GM21515 (cell line): ENCODE measurements around the gene CDK14.

Experiments used
- ATAC-seq: cut with Tn5 transposase; IDR thresholded peaks from one replicate; pipeline ENCODE4 v1.9.1; 2021; ENCODE audit not compliant: unreplicated experiment

Gene CDK14

GRCh38 chr7:91041141-91041540 lies 445.0 kb downstream of the CDK14 start:
- ATAC-seq, result no peak

DNA sequence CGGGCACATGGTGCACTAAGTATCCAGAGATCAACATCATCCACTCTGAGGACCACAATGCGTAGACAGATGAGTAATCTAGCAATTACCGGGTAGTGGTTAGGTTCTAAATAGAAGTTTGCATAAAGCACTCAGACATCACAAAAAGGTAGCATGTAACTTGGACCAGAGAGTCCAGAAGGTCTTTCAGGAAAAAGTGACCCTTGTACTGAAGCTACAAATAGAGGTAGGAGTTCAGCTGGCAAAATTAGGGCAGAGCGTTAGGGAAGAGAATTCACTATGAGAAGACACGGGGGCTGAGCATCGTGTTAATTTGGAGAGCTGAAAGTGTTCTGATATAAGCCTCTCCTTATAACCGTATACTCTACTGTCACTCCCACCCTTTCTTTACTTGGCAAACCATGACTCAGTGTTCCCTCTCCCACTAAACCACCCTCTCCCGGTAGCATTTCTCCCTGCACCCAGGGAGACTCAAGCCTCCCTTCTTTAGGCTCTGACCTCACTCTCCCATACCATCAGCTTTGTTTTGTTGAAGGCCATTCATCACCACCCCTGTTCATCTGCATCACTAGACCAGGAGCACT lies 445.9 kb downstream of the CDK14 start:
- ATAC-seq, result no peak

DNA sequence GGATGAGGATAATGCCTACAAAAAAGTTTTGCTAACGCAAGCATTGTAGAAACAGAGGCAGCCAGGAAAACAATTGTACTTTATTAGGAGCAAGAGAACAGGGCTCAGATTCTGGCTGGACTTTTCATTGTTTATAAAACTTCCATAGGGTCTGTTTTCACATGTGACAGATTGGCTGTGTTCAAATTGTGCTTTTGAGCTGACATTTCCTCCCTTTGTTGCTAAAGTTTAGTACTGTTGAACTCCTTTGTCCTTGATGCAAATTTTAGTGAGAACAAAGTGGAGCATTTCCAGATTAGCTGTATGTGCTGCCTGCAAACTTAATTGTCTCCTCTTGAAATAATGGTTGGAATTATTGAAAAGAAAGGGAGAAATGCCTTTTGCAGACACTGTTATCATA lies 447.1 kb downstream of the CDK14 start:
- no peak for ATAC-seq

GRCh38 chr7:91043924-91044645 lies 448.0 kb downstream of the CDK14 start:
- no peak for ATAC-seq

DNA sequence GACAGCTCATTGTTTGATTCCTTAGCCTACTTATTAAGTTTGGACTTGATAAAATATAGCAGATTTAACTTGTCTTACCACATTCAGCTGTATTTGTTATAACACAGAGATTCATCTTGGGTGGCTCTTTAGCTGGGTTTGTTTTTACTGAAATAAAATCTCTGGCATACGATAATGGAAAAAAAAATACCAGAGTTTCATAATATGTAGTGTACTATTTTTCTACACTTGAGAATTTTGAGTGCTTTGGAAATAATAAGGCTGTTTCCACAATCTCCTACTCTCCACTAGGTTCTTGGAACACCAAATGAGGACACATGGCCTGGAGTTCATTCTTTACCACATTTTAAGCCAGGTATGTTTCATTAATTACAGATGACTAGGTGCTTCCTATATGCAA lies 449.5 kb downstream of the CDK14 start:
- no peak for ATAC-seq

- no peak for ATAC-seq
These were observed 450.4 kb downstream of the CDK14 start for GRCh38 chr7:91046322-91047089.

- ATAC-seq, result no peak
These were observed 451.5 kb downstream of the CDK14 start for GRCh38 chr7:91047636-91048035.

- ATAC-seq, result peak; percentile 91
These were observed 454.6 kb downstream of the CDK14 start for GRCh38 chr7:91050677-91051076.

DNA sequence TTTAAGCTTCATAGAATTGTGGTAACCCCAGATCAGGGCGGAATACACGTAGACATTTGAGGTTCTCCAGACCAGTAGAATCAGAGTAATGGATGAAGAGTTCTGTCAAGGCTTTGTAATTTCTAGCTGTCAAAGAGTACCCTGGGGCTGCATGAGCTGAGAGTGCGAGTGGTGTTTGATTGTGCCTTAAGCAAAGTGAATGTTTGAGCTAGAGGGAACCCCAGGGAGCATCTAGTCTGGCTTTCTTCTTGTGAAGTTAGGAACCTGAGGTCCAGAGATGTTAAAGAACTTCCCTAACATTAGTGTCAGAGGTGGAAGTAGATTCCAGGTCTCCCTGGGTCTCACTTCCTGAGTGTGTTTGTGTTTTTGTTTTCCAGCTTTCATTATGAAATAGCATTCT lies 455.8 kb downstream of the CDK14 start:
- ATAC-seq, result no peak

DNA sequence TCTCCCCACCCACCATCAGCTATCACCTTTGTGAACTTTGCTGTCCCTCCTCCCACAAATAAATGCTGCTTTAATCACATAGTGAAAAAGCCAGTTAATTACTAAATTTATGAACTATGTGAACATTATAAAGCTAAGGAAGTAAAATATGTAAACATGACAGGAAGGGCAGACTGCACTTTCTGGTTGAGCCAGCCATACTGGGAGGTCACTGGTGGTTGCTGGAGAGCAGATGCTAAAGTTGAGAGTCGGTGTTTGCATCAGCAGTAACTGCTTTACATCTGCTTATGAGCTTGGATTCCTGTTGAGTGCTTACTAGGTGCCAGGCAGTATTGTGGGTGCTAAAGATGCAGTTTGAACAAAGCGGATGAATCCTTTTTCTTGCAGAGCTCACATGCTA lies 458.3 kb downstream of the CDK14 start:
- ATAC-seq, result no peak

DNA sequence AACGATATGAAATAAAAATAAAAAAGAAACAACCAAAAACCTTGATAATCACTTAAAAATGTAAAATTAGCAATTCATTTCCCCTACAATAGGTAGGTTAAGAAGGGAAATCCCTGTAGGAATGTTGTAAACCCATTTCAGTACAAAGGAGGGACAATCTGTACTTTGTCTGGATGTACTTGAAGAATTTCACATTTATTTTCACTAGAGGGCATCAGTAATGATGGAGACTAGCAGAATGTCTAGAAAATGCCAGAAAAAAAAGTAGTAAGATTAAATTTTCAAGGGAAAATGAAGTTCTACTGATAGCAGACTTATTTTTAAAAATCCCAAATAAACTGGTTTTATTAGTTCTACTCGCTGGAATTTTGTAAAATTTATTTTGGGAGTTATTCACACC lies 459.1 kb downstream of the CDK14 start:
- no peak for ATAC-seq

DNA sequence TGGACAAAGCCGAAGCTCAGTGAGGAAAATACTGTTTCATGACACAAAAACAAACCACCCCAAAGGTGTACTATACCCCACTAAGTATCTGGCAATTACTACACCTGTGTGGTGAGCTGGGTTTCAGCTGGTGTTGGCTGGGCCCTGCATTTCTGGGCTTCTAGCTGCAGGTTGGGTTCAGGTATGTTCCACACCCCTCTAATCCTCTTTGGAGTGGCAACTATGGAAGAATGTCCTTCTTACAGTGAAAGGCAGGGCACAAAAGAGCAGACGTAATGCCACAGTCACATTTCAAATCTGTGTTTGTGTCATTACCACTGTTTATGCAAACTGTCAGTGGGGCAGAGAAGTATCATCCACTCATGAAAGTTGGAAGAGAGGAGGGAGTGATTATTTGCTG lies 466.6 kb downstream of the CDK14 start:
- no peak for ATAC-seq

- no peak for ATAC-seq
These were observed 467.9 kb downstream of the CDK14 start for GRCh38 chr7:91064052-91064451.

- ATAC-seq, result no peak
These were observed 468.8 kb downstream of the CDK14 start for GRCh38 chr7:91064938-91065337.

DNA sequence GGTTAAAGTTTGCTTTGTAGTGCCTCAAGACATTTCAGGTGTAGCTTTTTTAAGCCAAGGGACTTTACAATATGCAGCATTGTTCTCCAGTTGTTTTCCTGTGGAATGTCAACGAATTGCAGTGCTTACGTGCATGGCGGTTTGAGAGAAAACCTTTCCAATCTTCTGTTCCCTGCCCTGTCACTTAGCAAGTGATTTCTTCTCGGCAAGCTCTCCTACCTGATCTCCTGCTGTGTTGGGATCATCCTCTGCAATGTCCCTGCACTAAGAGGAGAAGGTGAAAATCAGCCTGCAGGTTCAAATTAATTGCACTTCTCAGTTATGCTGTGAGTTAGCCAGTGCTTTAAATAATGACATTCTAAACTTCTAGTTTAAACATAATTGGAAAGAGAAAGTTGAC lies 470.5 kb downstream of the CDK14 start:
- ATAC-seq, result no peak

DNA sequence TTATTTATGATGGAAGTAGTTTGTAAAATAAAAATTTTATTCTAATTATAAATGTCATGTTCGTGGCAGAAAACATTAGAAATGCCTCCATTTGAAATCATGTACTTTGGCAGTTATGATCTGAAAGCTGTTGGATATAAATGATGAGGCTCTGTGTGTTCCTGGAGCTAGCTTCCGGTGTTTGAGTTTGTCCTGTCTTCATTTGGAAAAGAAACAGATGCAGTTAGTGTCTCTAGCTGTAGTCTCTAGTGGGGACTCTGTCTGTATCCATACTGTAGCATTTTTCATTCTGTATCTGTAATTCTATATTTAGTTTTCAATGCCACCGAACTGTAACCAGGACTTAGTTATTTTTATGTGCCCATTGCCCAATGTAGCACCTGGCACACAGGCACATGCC lies 471.1 kb downstream of the CDK14 start:
- no peak for ATAC-seq

DNA sequence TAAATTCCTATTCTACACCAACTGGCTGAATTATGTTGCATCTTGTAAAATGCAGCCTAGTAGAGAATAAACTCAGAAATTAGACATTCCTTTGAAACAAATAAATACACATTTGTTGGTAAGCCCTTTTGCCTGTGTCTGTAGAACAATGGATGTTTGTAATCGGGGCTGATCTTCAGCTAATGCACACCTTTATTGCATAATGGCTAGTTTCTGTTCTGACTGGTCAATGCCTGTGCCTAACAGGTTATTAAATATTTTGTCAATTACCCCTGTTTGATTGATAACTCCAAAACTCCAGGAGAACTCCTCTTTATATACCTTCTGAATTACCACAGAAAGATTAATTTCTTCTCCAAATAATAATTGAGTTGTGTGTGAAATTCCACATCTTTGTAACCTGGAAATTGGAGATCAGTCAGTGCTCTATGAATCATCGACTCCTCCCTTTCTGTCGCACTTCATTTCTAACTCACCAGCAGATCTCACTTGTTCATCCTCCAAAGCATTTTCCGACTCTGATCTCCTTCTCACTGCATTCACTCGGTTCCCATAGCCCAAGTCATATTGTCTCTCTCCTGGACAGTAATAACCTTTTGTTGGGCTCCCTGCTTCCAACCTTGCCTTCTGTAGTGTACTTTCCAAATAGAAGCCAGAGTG lies 472.1 kb downstream of the CDK14 start:
- no peak for ATAC-seq

- ATAC-seq, result no peak
These were observed 473.0 kb downstream of the CDK14 start for GRCh38 chr7:91069146-91069545.

DNA sequence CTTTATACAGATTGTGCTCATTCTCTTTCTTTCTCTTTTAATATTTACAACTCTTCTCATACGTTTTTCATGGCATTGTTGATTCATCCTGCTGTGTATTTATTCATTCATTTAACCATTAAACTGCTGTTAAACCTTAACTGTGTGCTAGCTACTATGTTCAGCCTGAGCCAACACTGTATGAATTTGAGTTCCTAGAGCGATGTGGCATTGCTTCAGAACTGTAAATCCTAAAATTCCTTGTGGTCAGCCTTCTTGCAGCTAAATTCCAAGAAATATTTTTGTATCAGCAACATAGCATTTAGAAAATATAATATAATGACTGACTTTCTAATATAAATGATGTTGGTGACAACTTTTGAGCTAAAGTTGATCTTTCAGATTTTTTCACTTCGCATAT lies 483.4 kb downstream of the CDK14 start:
- ATAC-seq, result no peak

DNA sequence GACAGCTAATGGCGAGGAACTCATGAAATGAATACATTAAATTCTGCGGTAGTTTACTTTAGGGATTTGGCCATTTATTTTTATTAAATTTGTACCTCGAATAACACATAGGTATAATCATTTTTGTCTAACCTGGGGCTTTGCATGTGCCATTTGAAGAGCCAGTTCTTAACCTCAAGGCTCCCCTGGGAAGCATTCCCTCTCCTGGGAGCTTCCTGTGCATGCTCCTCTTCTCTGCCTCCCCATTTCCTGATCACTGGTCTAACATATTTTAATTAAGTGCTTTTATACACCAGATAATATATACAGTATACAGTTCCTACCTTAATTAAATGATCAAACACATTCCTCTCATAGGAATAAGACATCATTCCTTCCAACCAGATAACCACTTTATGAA lies 484.2 kb downstream of the CDK14 start:
- no peak for ATAC-seq

DNA sequence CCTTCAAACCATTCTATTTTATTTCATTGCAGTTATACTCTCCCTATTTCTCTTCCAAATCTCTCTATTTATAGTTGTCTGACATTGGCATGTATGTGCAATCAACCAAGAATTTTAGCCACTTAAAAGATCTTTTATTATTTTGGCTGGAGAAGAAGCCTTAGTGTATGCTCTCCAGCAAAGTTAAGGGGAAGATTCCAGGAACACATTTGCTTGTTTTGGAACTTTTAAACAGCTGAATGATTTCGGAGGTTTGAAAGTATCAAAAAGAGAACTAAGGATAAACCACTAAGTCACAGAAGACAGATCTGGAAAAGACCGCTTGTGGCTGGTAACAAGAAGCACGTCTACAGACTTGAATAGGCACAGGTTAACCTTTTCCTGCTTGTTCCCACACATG lies 485.9 kb downstream of the CDK14 start:
- no peak for ATAC-seq
